BJ (cell line): Measurements from ENCODE around the gene KDM1B. TPM values are rescaled to one million over a fixed set of nuclear protein-coding genes. Genes with fewer than 3 reads are reported as not detected.
"Not testable (repeated sequence)": the region's sequence is repeated elsewhere in the genome, so short reads cannot be mapped to it uniquely, and the experiment has no call there.

Source experiments
- CTCF ChIA-PET: fragments of 350-600 bp; formaldehyde crosslinking; extraction: SDS; loops from one replicate; lab custom pipeline; 2021; ENCODE audit warnings: antibody characterized with exemption, inconsistent platforms; lab: Yijun Ruan, JAX
- POLR2A ChIA-PET: fragments of 300-600 bp; sonication (Branson Sonifier 250); formaldehyde crosslinking; extraction: SDS; loops from one replicate; lab custom pipeline; 2021; ENCODE audit warnings: antibody characterized with exemption; lab: Charles Lee
- DNase-seq: peaks from one replicate; pipeline ENCODE4 v3.0.0-alpha.2; 2011; ENCODE audit warnings: low read depth
- H3K27me3 ChIP-seq: 2 replicates; pipeline ENCODE4 v1.6.0; 2011; ENCODE audit warnings: low read length; ENCODE audit not compliant: control insufficient read depth, insufficient read depth
- H3K36me3 ChIP-seq: 2 replicates; pipeline ENCODE4 v1.5.1; 2011; ENCODE audit warnings: low read length; ENCODE audit not compliant: control insufficient read depth, insufficient read depth
- H3K4me3 ChIP-seq: 2 replicates; pipeline ENCODE4 v1.5.1; 2011; ENCODE audit warnings: low read depth, mild to moderate bottlenecking, control low read depth, low read length
- polyA plus RNA-seq: library from polyadenylated mRNA; depleted of rRNA; stranded (reverse); fragments of >200 nt; gene quantifications from 2 replicates; pipeline ENCODE4 v1.2.3, GENCODE V29; 2011
- TF ChIP-seq, protein P1 (sequence below): IDR thresholded peaks from 2 replicates; pipeline ENCODE4 v1.5.1; 2011; ENCODE audit warnings: low read depth, mild to moderate bottlenecking, control low read depth, inconsistent platforms, low read length, moderate library complexity; ENCODE audit not compliant: insufficient read depth

Gene KDM1B
- polyA plus RNA-seq, 1 experiment = 10.3 TPM

DNA sequence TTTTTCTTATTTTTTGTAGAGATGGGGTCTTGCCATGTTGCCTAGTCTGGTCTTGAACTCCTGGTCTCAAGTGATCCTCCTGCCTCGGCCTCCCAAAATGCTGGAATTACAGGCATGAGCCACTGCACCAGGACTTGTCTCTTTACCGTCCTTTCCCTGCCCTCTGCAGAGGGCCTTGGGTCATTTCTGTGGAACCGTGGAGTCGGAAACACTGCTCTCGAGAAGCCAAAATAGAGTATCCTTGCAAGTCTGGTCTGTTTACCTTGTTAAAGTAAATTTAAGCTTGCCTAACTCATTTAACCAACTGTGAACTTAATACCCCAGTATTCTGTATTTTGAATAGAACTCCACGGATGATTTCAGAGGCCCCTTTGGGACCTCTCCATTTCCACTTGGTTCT is 51.4 kb downstream of the KDM1B start:
- POLR2A ChIA-PET = no interaction called here

DNA sequence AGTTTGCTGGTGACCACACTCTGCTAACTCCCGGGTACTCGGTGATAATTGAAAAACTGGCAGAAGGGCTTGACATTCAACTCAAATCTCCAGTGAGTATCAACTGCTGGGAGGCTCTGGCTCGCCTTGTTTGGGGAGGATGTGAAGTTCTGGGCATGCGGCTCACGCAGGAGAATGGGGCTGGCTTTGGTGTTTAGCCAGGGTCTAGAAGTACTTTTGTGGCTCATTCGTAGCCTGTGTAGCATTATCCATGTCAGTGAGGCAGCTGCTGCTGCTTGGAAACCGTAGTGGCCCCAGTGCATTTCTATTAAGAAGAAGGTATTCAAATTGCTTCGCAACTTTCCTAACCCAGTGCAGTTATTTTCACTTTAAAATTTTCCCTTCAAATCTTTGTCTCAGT is 52.2 kb downstream of the KDM1B start:
- CTCF ChIA-PET = no interaction called here
- DNase-seq = no peak
- TF ChIP-seq, protein P1, sequence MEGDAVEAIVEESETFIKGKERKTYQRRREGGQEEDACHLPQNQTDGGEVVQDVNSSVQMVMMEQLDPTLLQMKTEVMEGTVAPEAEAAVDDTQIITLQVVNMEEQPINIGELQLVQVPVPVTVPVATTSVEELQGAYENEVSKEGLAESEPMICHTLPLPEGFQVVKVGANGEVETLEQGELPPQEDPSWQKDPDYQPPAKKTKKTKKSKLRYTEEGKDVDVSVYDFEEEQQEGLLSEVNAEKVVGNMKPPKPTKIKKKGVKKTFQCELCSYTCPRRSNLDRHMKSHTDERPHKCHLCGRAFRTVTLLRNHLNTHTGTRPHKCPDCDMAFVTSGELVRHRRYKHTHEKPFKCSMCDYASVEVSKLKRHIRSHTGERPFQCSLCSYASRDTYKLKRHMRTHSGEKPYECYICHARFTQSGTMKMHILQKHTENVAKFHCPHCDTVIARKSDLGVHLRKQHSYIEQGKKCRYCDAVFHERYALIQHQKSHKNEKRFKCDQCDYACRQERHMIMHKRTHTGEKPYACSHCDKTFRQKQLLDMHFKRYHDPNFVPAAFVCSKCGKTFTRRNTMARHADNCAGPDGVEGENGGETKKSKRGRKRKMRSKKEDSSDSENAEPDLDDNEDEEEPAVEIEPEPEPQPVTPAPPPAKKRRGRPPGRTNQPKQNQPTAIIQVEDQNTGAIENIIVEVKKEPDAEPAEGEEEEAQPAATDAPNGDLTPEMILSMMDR = no peak
- Histone ChIP-seq H3K27me3 (no peaks in the 10 kb centered on the region), H3K4me3 (no peak overlapping the region), H3K36me3 (no peaks in the 10 kb centered on the region)
- POLR2A ChIA-PET = no interaction called here

More for the DNA sequence above, 51.4 kb downstream of the KDM1B start:
- no peaks in the 10 kb centered on the region; the same call in 1 of the 2 replicates for H3K36me3 ChIP-seq
- TF ChIP-seq, protein P1 = no peak
- H3K27me3 ChIP-seq = no peaks in the 10 kb centered on the region
- no peak overlapping the region for H3K4me3 ChIP-seq
- no peak for DNase-seq
- CTCF ChIA-PET = no interaction called here

DNA sequence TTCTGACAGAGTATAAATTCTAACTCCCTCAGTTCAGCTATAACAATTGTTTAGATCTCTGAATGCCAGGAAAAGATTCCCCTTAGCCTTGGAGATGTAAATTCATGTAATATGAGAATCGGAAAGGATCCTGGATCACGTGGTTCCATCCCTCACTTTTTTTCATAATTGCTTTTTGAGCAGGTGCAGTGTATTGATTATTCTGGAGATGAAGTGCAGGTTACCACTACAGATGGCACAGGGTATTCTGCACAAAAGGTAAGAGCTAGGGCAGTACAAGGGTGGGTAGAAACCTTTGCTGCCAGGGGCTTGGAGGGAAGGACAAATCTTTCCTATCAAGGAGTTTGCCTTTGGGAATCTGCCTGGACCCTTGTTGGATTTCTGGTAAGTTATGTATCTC is 52.7 kb downstream of the KDM1B start:
- no peak for DNase-seq
- Histone ChIP-seq H3K36me3 (no peaks in the 10 kb centered on the region), H3K4me3 (no peak overlapping the region), H3K27me3 (no peaks in the 10 kb centered on the region)
- TF ChIP-seq, protein P1 = no peak
- ChIA-PET CTCF (no interaction called here), POLR2A (no interaction called here)

DNA sequence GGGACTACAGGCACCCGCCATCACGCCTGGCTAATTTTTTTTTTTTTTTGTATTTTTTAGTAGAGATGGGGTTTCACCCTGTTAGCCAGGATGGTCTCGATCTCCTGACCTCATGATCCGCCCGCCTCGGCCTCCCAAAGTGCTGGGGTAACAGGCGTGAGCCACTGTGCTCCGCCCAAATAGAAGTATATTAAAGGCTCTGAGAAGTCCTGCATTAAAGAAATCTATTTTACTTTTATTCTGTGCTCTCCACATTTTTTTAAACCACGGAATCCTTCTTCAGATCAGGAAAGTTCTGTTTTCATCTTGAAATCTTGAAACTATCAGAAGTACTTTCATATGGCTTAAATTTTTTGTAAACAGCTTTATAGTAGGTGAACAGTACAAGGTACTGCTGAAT is 53.6 kb downstream of the KDM1B start:
- H3K36me3 ChIP-seq, DNase-seq, CTCF ChIA-PET, H3K27me3 ChIP-seq, H3K4me3 ChIP-seq, POLR2A ChIA-PET: not testable (repeated sequence)

DNA sequence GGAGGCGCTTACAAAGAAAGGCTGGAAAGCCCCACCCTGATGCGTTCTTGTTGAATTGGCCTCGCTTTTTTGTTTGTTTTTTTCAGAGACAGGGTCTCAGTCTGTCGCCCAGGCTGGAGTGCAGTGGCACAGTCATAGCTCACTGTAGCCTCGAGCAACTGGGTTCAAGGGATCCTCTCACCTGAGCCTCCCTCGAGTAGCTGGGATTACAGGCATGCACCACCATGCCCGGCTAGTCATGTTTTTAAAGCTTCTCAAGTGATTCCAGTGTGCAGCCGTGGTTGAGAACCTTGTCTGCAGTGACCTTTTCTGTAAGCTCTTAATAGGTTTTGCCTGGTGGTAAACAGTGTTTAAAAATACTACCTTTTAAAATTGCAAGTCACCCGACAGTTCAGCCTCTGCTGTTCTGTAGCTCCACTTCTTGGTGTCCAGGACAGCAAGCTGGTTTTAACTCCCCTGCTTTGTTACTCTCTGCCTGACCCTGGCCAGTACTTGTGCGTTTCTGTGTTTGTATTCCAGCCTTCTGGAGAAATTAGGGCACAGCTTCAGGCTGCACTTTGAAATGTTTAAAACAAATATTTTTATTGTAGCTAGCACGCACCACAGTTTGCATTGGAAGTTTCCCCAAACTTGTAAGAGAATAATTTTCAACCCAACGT is 54.4 kb downstream of the KDM1B start:
- Histone ChIP-seq H3K4me3 (no peak overlapping the region), H3K36me3 (no peaks in the 10 kb centered on the region), H3K27me3 (no peaks in the 10 kb centered on the region)
- ChIA-PET CTCF (no interaction called here), POLR2A (no interaction called here)
- DNase-seq = no peak
- TF ChIP-seq, protein P1 = no peak

DNA sequence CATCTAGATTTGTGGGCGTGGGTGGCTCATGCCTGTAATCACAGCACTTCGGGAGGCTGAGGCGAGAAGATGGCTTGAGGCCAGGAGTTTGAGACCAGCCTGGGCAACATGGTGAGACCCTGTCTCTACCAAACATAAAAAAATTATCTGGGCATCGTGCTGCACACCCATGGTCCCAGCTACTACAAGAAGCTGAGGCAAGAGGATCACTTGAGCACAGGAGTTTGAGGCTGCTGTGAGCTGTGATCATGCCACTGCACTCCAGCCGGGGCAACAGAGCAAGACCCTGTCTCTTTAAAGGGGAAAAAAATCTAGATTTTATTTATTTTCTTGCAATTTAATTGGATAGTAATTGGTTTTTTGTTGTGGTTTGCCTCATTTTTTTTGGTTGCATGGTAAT is 55.5 kb downstream of the KDM1B start:
- H3K27me3 ChIP-seq = no peaks in the 10 kb centered on the region
- CTCF ChIA-PET = interaction anchor here (0.5 kb wide), 1 partner anchor 34 kb away, joined by 3 read pairs; no protein-coding TSS in a partner anchor
- DNase-seq = no peak
- POLR2A ChIA-PET = interaction anchor here (0.6 kb wide), 1 partner anchor 10 kb away, joined by 3 read pairs; no protein-coding TSS in a partner anchor
- H3K36me3 ChIP-seq = peaks cover 3% of the 10 kb centered on the region; the same call in 1 of the 2 replicates
- H3K4me3 ChIP-seq = no peak overlapping the region
- TF ChIP-seq, protein P1 = no peak
